Stimulated activated CD8-positive, alpha-beta memory T cell treated with anti-CD3 and anti-CD28 coated beads, Interleukin-4, amount 100 ng/mL, for 4 hours (primary cell): ENCODE measurements around the gene RPL10.

ENCODE experiments used
- DNase-seq, 2 donors: peaks; one replicate each; pipeline ENCODE4 v3.0.0-alpha.2; 2020; ENCODE audit warnings: low read depth in 2 of 2, low spot score in 1 of 2

Gene RPL10

DNA sequence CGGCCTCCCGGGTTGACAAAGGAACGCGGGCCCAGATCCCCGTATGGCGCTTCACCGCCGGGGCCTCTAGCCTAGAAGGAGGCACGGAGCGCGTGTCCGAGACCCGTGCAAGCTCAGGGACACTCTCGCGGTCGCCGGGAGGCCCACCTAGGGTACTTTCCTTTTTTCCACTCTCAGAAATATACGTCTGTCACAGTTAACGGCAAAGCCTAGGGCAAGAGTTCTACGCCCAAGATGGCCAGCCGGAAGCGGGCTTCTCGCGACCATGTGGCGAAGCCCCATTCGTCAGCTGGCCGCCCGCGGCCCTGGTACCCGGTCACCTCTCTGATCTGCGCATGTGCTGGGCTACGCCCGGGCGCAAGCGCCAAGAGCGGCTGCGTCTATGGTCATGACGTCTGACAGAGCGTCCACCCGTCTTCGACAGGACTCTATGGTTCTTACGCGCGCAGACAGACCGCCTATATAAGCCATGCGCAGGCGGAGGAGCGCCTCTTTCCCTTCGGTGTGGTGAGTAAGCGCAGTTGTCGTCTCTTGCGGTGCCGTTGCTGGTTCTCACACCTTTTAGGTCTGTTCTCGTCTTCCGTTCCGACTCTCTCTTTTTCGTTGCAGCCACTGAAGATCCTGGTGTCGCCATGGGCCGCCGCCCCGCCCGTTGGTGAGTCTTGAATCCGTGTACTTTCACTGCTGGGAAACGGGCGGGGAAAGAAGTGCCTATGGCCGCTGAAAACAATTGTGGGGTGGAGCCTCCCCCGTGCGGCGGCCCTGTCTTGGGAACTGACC is at the start of gene RPL10:
RPL10 (plus strand) TSS at position 490 of the 780 bp plus-strand sequence; CDS start at position 633, 143 bp downstream.
- DNase-seq = peak; percentile 69 to 82

DNA sequence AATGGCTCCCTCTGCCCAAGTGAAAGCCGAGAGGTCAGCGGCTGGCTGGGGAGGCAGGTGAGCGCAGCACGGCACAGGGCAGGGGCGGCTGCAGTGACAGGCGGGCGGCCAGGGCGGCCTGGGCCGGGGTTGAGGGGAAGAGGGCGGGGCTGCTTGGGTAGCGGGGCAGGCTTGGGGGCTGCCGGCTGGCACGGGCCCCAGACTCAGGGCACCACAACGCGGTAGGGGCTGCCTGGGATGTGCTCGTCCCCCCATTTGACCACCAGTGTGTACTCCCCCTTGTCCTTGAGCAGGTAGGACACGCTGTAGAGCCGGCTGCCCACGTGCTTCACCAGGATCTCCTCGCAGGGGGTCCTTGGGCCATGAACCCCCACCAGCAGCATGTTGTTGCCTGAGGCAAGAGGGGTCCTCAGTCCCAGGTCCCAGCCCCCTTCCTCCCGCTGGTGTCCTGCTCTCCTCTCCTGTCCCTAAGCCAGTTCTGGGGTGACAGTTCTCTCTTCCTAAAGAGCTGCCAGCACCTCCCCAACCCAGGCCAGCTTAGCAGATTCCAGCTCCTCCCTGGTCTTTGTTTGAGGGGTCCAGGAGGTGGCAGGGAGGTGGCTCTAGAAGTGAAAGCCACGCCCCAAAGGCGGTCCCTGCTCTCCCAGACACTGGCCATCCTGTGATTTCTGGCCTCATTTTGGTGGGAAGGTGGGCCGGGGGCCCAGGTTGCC is 49.4 kb upstream of the RPL10 start:
- no peak for DNase-seq

GRCh38 chrX:154349359-154349935 is 48.7 kb upstream of the RPL10 start:
- DNase-seq = no peak

DNA sequence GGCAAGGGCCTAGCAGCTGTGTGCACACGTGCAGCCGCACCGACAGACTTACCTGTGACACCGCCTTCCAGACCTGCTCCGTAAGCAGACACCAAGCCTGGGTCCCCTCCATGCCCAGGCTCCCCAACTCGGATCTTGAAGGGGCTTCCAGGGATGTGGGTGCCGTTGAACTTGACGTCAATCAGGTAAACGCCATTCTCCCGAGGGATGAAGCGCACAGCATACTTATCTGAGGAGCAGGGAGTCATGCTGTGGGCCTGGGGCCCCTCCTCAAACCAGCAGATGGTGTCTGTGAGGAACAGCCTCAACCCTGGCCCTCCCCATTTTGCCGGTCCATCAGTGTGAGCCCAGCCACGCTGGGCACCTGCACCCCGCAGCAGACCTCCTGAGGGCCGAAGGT is 48.2 kb upstream of the RPL10 start:
- DNase-seq = no peak

- DNase-seq = no peak
These were observed 47.6 kb upstream of the RPL10 start for GRCh38 chrX:154350429-154351182.

GRCh38 chrX:154351183-154352011 is 46.8 kb upstream of the RPL10 start:
- no peak for DNase-seq

- no peak for DNase-seq
These were observed 46.2 kb upstream of the RPL10 start for GRCh38 chrX:154352012-154352401.

DNA sequence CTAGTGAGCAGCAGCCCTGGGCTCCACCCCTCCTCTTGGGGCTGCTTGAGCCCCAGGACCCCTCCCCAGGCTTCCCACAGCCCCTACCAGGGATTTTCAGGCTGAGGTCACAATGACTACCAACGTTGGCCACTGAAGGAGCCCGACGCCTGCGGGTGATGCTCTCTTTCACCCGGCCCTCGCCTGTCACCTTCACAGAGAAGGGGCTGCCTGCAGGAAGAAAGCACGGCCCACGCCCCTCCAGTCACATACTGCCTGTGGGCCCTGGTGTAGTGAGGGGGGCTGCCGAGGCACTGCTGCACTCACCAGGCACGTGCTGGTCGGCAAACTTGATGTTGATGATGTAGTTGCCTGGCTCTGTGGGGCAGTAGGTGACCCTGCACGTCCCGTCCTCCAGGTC is 45.7 kb upstream of the RPL10 start:
- DNase-seq = no peak

- no peak for DNase-seq
These were observed 44.9 kb upstream of the RPL10 start for GRCh38 chrX:154353172-154353843.

GRCh38 chrX:154354013-154354412 is 44.2 kb upstream of the RPL10 start:
- DNase-seq = no peak

- no peak for DNase-seq
These were observed 43.7 kb upstream of the RPL10 start for GRCh38 chrX:154354516-154354915.

GRCh38 chrX:154355094-154355775 is 42.9 kb upstream of the RPL10 start:
- no peak for DNase-seq

DNA sequence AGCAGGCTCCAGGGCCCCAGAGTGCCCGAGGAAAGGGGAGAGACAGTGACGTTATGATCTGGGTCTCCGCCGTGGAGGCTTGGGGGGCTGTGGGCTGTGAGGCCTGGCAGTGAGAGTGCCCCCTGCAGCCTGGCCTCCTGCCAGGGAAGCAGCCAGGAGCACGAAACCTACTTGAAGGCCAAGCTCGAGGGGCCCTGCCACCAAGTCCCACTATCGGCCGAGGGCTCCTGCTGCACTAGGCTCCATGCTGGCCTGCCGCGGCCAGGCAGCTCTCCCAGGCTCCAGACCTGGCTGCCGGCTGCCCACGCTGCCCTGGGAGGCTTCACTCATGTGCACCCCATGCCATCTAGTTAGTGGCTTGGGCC is 42.4 kb upstream of the RPL10 start:
- no peak for DNase-seq

- DNase-seq = no peak
These were observed 41.6 kb upstream of the RPL10 start for GRCh38 chrX:154356596-154356995.

DNA sequence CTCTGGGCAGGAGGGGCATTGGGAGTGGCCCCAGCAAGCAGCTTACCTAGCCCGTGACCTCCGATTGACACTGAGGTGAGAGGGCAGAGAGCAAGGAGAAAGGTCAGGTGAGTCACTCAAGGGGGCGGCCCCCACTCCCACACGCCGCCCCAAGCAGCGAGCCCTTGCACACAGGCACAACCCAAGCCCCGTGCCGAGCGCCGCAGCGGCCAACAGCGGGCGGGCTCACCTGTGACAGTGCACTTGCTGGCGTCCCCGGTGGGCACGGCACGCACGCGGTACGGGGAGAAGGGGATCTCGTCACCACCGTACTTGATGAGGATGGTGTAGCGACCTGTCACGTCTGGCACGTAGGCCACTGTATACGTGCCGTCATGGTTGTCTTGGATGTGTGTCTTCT is 41.0 kb upstream of the RPL10 start:
- no peak for DNase-seq

- DNase-seq = no peak
These were observed 40.2 kb upstream of the RPL10 start for GRCh38 chrX:154358011-154358410.

DNA sequence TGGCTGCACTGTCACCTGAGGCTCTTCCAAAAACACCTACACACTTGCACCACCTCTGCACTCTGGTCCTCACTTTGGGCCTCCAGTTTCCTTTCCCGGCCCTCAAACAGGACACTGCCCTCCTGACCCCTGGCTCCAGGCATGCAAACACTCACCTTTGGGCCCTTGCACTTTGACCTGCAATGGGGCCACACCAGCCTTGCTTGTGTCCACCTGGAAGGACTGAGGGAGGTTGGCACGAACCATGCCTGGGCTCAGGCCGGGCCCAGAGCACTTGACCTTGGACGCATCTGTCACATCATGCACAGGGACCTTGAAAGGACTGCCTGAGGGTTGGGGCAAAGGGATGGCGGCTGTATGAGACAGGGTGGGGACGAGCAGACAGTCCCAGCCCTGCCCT is 39.3 kb upstream of the RPL10 start:
- DNase-seq = no peak

DNA sequence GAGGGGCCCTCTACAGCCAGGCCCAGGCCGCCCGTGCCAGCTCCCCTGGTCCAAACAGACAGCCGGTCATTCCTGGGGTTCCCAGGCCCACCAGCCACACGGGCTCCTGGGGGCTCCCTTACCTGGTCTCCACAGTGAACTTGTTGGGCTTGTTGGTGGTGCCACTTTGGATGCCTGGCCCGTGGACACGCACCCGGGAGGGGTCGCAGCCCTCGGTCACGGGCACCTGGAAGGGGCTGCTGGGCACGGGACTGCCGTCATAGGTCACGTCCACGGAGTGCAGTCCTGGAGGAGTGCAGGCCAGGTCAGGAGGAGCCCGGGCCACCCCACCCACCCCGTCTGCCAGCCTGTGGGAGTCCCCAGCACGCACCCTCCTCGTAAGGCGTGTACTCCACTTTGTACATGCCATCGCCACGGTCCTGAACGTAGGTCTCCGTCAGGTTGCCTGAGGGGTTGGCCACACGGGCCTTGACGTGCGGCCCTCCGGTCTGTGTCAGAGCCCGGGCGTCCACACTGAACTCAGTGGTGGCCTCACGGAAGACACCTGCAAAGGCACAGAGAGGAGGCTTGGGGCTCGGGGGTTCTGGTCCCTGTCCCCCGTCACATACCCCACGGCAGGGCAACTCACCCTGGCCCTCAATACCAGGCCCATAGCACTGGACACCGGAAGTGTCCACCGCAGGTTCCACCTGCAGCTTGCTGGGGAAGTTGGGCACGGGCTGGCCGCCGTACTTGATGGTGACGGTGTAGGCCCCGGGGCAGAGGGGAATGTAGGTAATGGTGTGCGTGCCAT is 38.6 kb upstream of the RPL10 start:
- no peak for DNase-seq
